Brain pericyte (primary cell): ENCODE results near the gene BNC2.
"Not testable (repeated sequence)": the region's sequence is repeated elsewhere in the genome, so short reads cannot be mapped to it uniquely, and the experiment has no call there.

ENCODE experiments used
- DNase-seq: peaks from one replicate; pipeline ENCODE4 v3.0.0-alpha.2; 2012; ENCODE audit warnings: low read depth, low spot score

Gene BNC2

GRCh38 chr9:16870596-16871335, at the start of gene BNC2:
TSS of gene BNC2 (minus strand) at chr9:16870670. CDS start at chr9:16870648, 22 bp downstream.
- no peak for DNase-seq

GRCh38 chr9:16918920-16919319, 48.5 kb upstream of the BNC2 start:
- DNase-seq: no peak

- DNase-seq: no peak
These were observed 44.8 kb upstream of the BNC2 start for GRCh38 chr9:16915126-16915831.

GRCh38 chr9:16912197-16912596, 41.7 kb upstream of the BNC2 start:
- DNase-seq: no peak

GRCh38 chr9:16908206-16908605, 37.7 kb upstream of the BNC2 start:
- DNase-seq: not testable (repeated sequence)

- DNase-seq: no peak
These were observed 34.2 kb upstream of the BNC2 start for GRCh38 chr9:16904655-16905054.

GRCh38 chr9:16901590-16901989, 31.1 kb upstream of the BNC2 start:
- no peak for DNase-seq

GRCh38 chr9:16899606-16900005, 29.1 kb upstream of the BNC2 start:
- no peak for DNase-seq

GRCh38 chr9:16898464-16898863, 28.0 kb upstream of the BNC2 start:
- no peak for DNase-seq

GRCh38 chr9:16888594-16888993, 18.1 kb upstream of the BNC2 start:
- DNase-seq: no peak

GRCh38 chr9:16885931-16886330, 15.5 kb upstream of the BNC2 start:
- no peak for DNase-seq

GRCh38 chr9:16884952-16885513, 14.6 kb upstream of the BNC2 start:
- no peak for DNase-seq

- DNase-seq: no peak
These were observed 13.9 kb upstream of the BNC2 start for GRCh38 chr9:16884373-16884772.

- DNase-seq: no peak
These were observed 13.1 kb upstream of the BNC2 start for GRCh38 chr9:16883586-16883985.

GRCh38 chr9:16882440-16882839, 12.0 kb upstream of the BNC2 start:
- not testable (repeated sequence) for DNase-seq

- no peak for DNase-seq
These were observed 8.9 kb upstream of the BNC2 start for GRCh38 chr9:16879416-16879815.

GRCh38 chr9:16877256-16877655, 6.8 kb upstream of the BNC2 start:
- no peak for DNase-seq

GRCh38 chr9:16873126-16873802, 2.8 kb upstream of the BNC2 start:
- DNase-seq: no peak

- no peak for DNase-seq
These were observed 1.1 kb upstream of the BNC2 start for GRCh38 chr9:16871336-16872151.

- no peak for DNase-seq
These were observed 431 bp downstream of the BNC2 start for GRCh38 chr9:16869882-16870595.
